Psoas muscle (tissue), 8 donors: ENCODE measurements around the gene ZNF334. TPM values are rescaled to one million over a fixed set of nuclear protein-coding genes. Genes with fewer than 3 reads are reported as not detected.

Source experiments
- ATAC-seq, 4 donors: fragments of 200-7000 bp; cut with Tn5 transposase; one replicate each; pipeline ENCODE4 v1.9.1; 2020; ENCODE audit warnings: moderate library complexity in 3 of 4, mild to moderate bottlenecking in 2 of 4
- DNase-seq, 2 donors: peaks; one replicate each; pipeline ENCODE4 v3.0.0-alpha.2; 2020
- H3K27ac ChIP-seq: fragments of 200-600 bp; one replicate; pipeline ENCODE4 v1.8.0; 2022
- H3K27me3 ChIP-seq, 3 donors: fragments of 200-600 bp in 1 of 3; one replicate each; pipeline versions ENCODE4 v1.6.1 to v1.8.0; 2013 to 2022; ENCODE audit warnings: low read length in 2 of 3, mild to moderate bottlenecking in 2 of 3, moderate library complexity in 1 of 3; ENCODE audit not compliant: insufficient read depth in 3 of 3
- H3K36me3 ChIP-seq, 2 donors: fragments of 200-600 bp in 1 of 2; one replicate each; pipeline versions ENCODE4 v1.6.1 to v1.8.0; 2013 to 2022; ENCODE audit warnings: low read depth in 1 of 2, mild to moderate bottlenecking in 1 of 2, moderate library complexity in 1 of 2; ENCODE audit not compliant: insufficient read depth in 1 of 2
- H3K4me1 ChIP-seq: fragments of 200-600 bp; one replicate; pipeline ENCODE4 v1.8.0; 2022
- H3K4me3 ChIP-seq: fragments of 200-600 bp; one replicate; pipeline ENCODE4 v1.8.0; 2022; ENCODE audit warnings: mild to moderate bottlenecking
- H3K9me3 ChIP-seq: fragments of 200-600 bp; one replicate; pipeline ENCODE4 v1.8.0; 2022
- WGBS, 3 donors: extraction: QIAGEN DNeasy Blood & Tissue Kit; methylation state at CpG; one replicate each; pipeline versions ENCODE4 v1.1.6 to v1.1.7; 2013; 5-methylcytosine and 5-hydroxymethylcytosine counted together
- intact Hi-C, 2 donors: fragments of 100-400 bp; cut with DNase I; formaldehyde crosslinking; loops; one replicate each; pipeline versions ENCODE4 v1.11.0 to v1.14.2; 2022
- polyA plus RNA-seq, 3 donors: library from polyadenylated mRNA; stranded (reverse); fragments of 200-250 nt; gene quantifications; one replicate each; pipeline ENCODE4 v1.2.3, GENCODE V29; 2013
- total RNA-seq, 4 donors: library from RNA; stranded (reverse); fragmentation: NEBNext Ultra II Directional in 2 of 4; extraction: Animal tissue kit (Norgen Biotek cat#: 25700) in 2 of 4; gene quantifications; one replicate each; pipeline versions ENCODE4 v1.2.1 to v1.2.4, GENCODE V29; 2021 to 2023
- TF ChIP-seq, protein P1 (sequence below): fragments of 200-600 bp; IDR thresholded peaks from one replicate; pipeline ENCODE4 v1.8.0; 2022; ENCODE audit warnings: antibody characterized with exemption
- donor health status: healthy with polysubstance abuse.
- donor health status: DM: no; HTN: no; CAD: no; lungs with moderate emphysema.
- donor health status: Bipolar disorder and iron deficiency.
- donor health status: healthy.
- donor health status: DM: yes; HTN: yes; CAD: no.
- donor health status: DM: no; HTN: no; CAD: no.
- donor health status: DM: no; HTN: no; CAD: no.
- donor health status: DM: yes; HTN: yes; CAD: no.

The ZNF334 gene
- total and polyA plus RNA-seq, 7 donors, result 0.10 to 1.0 (median 0.27) TPM

DNA sequence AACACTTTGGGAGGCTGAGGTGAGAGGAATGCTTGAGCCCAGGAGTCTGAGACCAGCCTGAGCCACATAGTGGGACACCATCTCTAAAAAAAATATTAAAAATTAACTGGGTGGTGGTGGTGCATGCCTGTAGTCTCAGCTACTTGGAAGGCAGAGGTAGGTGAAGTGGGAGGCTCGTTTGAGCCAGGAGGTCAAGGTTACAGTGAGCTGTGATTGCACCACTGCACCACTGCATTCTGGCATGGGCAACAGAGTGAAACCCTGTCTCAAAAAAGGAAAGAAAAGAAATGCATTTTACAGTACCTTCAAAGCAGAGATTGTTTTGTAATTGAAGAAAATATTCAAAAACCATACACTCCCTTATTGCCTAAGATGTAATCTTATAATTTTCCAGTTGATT lies 30.6 kb upstream of the ZNF334 start:
- no peak for ATAC-seq
- Histone ChIP-seq H3K9me3 (no peaks in the 10 kb centered on the region), H3K36me3 (no peaks in the 10 kb centered on the region), H3K4me1 (no peaks in the 10 kb centered on the region), H3K27me3 (peaks cover 0 to 26% (median 3%) of the 10 kb centered on the region in 3 donors), H3K4me3 (no peak overlapping the region), H3K27ac (no peak overlapping the region)
- intact Hi-C loops, result no loop called here
- TF ChIP-seq, protein P1, sequence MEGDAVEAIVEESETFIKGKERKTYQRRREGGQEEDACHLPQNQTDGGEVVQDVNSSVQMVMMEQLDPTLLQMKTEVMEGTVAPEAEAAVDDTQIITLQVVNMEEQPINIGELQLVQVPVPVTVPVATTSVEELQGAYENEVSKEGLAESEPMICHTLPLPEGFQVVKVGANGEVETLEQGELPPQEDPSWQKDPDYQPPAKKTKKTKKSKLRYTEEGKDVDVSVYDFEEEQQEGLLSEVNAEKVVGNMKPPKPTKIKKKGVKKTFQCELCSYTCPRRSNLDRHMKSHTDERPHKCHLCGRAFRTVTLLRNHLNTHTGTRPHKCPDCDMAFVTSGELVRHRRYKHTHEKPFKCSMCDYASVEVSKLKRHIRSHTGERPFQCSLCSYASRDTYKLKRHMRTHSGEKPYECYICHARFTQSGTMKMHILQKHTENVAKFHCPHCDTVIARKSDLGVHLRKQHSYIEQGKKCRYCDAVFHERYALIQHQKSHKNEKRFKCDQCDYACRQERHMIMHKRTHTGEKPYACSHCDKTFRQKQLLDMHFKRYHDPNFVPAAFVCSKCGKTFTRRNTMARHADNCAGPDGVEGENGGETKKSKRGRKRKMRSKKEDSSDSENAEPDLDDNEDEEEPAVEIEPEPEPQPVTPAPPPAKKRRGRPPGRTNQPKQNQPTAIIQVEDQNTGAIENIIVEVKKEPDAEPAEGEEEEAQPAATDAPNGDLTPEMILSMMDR, result no peak
- 16 to 47% (median 45%) methylated on average over 1 of the region's 1 CpG for WGBS, 3 donors
- DNase-seq, result no peak

DNA sequence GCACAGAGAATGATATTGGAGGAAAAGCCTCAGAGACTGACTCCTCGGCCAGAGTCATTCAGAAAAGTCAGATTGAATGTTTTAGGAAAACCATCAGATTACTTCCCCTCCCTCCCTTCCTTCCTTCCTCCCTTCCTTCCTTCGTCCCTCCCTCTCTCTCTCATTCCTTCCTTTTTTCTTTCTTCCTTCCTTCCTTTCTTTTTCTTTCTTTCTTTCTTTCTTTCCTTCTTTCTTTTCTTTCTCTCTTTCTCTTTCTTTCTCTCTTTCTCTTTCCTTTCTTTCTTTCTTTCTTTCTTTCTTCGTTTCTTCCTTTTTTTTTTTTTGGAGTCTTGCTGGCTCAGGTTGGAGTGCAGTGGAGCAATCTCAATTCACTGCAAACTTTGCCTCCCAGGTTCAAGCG lies 29.7 kb upstream of the ZNF334 start:
- no peaks in the 10 kb centered on the region for H3K36me3 ChIP-seq
- DNase-seq (no peak), ATAC-seq (no peak)
- intact Hi-C loops, result no loop called here
- H3K4me1 ChIP-seq, result no peaks in the 10 kb centered on the region
- H3K27ac ChIP-seq, result no peak overlapping the region
- TF ChIP-seq, protein P1, result no peak
- no peak overlapping the region for H3K4me3 ChIP-seq
- no peaks in the 10 kb centered on the region for H3K9me3 ChIP-seq
- WGBS, 3 donors, result 72 to 77% (median 75%) methylated on average over 4 of the region's 4 CpGs
- H3K27me3 ChIP-seq, result peaks cover 0 to 31% (median 3%) of the 10 kb centered on the region in 3 donors

DNA sequence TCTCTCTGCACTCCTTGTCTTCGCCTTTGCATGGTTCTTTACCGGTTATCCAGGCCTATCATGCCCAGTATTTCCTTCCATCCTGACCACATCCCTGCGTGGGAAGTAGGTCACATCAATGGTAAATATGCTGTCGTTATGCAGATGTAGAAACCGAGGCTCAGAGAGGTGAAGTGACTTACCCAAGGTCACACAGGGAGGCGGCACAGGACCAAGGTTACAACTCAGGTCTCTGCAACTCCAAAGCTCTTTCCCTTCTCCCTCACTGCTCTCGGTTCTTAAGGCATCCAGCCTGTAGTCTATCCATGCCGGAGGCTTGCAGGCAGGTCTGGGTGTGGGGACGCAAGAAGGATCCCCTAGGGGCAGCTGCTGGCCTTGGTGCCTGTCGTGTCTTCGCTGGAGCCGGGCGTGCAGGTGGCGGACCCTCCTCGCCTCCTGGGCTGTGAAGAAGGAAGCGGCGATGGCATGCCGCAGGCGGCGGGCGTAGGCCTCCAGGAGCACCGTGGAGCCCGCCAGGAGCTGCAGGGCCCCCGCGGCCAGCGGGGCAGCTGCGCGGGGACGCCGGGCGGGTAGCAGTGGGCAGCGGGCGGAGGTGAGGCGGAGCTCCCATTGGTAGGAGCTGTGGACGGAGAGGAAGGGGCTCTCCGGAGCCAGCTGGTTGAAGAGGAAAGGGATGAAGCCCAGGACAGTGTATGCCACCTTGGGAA lies 28.0 kb upstream of the ZNF334 start:
- intact Hi-C loops, result no loop called here
- no peak for DNase-seq
- WGBS, 3 donors, result 47 to 53% (median 52%) methylated on average over 35 to 36 of the region's 36 CpGs
- Histone ChIP-seq H3K4me1 (no peaks in the 10 kb centered on the region), H3K27ac (no peak overlapping the region), H3K9me3 (no peaks in the 10 kb centered on the region), H3K27me3 (peaks cover 0 to 45% (median 3%) of the 10 kb centered on the region in 3 donors), H3K36me3 (no peaks in the 10 kb centered on the region), H3K4me3 (no peak overlapping the region)
- ATAC-seq, result no peak
- TF ChIP-seq, protein P1, result no peak

DNA sequence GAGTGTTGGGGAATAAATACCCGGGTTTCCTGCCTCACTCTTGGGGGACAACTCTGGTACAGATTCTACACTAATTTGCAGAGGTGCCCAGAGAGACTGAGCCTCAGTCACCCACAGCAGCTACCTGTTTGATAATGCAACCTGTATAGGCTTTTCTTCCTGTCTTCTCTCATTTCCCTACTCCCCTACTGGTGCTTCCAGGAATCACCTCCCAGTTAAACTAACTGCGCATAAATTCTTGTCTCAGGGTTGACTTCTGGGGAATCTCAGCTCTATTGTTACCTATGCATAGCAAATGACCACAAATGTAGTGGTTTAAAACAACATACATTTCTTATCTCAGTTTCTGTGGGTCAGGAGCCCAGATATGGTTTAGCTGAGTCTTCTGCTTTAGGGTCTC lies 25.8 kb upstream of the ZNF334 start:
- no peaks in the 10 kb centered on the region for H3K4me1 ChIP-seq
- DNase-seq (no peak), ATAC-seq (no peak)
- no peak overlapping the region for H3K4me3 ChIP-seq
- no peaks in the 10 kb centered on the region for H3K9me3 ChIP-seq
- H3K36me3 ChIP-seq, result no peaks in the 10 kb centered on the region
- intact Hi-C loops, result no loop called here
- TF ChIP-seq, protein P1, result no peak
- 76 to 82% (median 78%) methylated on average over 2 of the region's 2 CpGs for WGBS, 3 donors
- peaks cover 0 to 49% (median 3%) of the 10 kb centered on the region in 3 donors for H3K27me3 ChIP-seq
- no peak overlapping the region for H3K27ac ChIP-seq

DNA sequence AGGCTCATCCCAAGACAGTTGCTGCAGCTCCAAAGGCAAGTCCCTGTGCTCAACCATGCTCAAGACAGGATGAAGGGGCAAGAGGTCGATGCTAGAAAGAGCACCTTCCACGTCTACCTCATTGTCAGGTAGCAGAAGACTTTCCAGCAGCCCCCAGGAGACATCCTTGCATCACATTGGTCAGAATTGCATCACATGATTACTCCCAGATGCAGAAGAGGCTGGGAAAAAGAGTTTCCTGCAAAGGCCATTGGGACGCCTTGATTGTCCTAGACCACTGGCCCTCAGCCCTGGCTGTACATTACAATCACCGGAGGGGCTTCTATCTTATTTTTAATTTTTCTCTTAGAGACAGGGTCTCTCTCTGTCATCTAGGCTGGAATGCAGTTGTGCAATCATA lies 17.3 kb upstream of the ZNF334 start:
- no peak for ATAC-seq
- no peaks in the 10 kb centered on the region for H3K4me1 ChIP-seq
- H3K9me3 ChIP-seq, result no peaks in the 10 kb centered on the region
- H3K27ac ChIP-seq, result no peak overlapping the region
- WGBS, 3 donors, result 56 to 64% (median 60%) methylated on average over 4 of the region's 4 CpGs
- TF ChIP-seq, protein P1, result no peak
- intact Hi-C loops, result no loop called here
- no peaks in the 10 kb centered on the region for H3K36me3 ChIP-seq
- H3K4me3 ChIP-seq, result no peak overlapping the region
- peaks cover 0 to 17% (median 0%) of the 10 kb centered on the region in 3 donors for H3K27me3 ChIP-seq
- no peak for DNase-seq
